Astrocyte (in vitro differentiated cells and primary cell): Measurements from ENCODE around the gene MRNIP. TPM values are rescaled to one million over a fixed set of nuclear protein-coding genes. Genes with fewer than 3 reads are reported as not detected.

Experiments used
- DNase-seq: peaks from one replicate; pipeline ENCODE4 v3.0.0-alpha.2; 2010; ENCODE audit warnings: low read depth
- FAIRE-seq: peaks from 2 replicates; lab custom pipeline; 2011; peaks lifted over from hg19 to GRCh38; lab: Jason Lieb, UNC
- H2AFZ ChIP-seq: 2 replicates; pipeline ENCODE4 v1.6.0; 2012; ENCODE audit warnings: low read depth, low read length, inconsistent platforms
- H3K27ac ChIP-seq: 2 replicates; pipeline ENCODE4 v1.5.1; 2011; ENCODE audit warnings: low read depth, low read length, inconsistent platforms
- H3K27me3 ChIP-seq: 2 replicates; pipeline ENCODE4 v1.6.0; 2011; ENCODE audit warnings: low read length, inconsistent platforms; ENCODE audit not compliant: insufficient read depth
- H3K36me3 ChIP-seq: 2 replicates; pipeline ENCODE4 v1.5.1; 2011; ENCODE audit warnings: low read length, inconsistent platforms; ENCODE audit not compliant: insufficient read depth
- H3K4me1 ChIP-seq: 2 replicates; pipeline ENCODE4 v1.5.1; 2011; ENCODE audit warnings: low read length, inconsistent platforms; ENCODE audit not compliant: insufficient read depth
- H3K4me2 ChIP-seq: 2 replicates; pipeline ENCODE4 v1.6.0; 2012; ENCODE audit warnings: low read length, inconsistent platforms
- H3K4me3 ChIP-seq: 2 replicates; pipeline ENCODE4 v1.5.1; 2011; ENCODE audit warnings: low read depth, mild to moderate bottlenecking, low read length, inconsistent platforms; ENCODE audit not compliant: insufficient read depth
- H3K79me2 ChIP-seq: 2 replicates; pipeline ENCODE4 v1.6.0; 2012; ENCODE audit warnings: mild to moderate bottlenecking, low read length, inconsistent platforms; ENCODE audit not compliant: insufficient read depth
- H3K9ac ChIP-seq: 2 replicates; pipeline ENCODE4 v1.6.0; 2012; ENCODE audit warnings: mild to moderate bottlenecking, low read length, inconsistent platforms
- H3K9me3 ChIP-seq: 2 replicates; pipeline ENCODE4 v1.5.1; 2012; ENCODE audit warnings: low read depth, mild to moderate bottlenecking, low read length, inconsistent platforms; ENCODE audit not compliant: insufficient read depth
- H4K20me1 ChIP-seq: 2 replicates; pipeline ENCODE4 v1.6.0; 2012; ENCODE audit warnings: low read length, inconsistent platforms; ENCODE audit not compliant: insufficient read depth
- H3K27ac Mint-ChIP-seq: one replicate; pipeline ENCODE4 v1.8.0; 2021; ENCODE audit warnings: mild to moderate bottlenecking, mixed read lengths; ENCODE audit not compliant: unreplicated experiment
- H3K27me3 Mint-ChIP-seq: one replicate; pipeline ENCODE4 v1.8.0; 2021; ENCODE audit warnings: low read depth, mixed read lengths; ENCODE audit not compliant: unreplicated experiment
- H3K36me3 Mint-ChIP-seq: one replicate; pipeline ENCODE4 v1.8.0; 2021; ENCODE audit warnings: low read depth, mixed read lengths; ENCODE audit not compliant: unreplicated experiment
- H3K4me1 Mint-ChIP-seq: one replicate; pipeline ENCODE4 v1.8.0; 2021; ENCODE audit warnings: low read depth, mixed read lengths; ENCODE audit not compliant: unreplicated experiment
- H3K4me3 Mint-ChIP-seq: one replicate; pipeline ENCODE4 v1.8.0; 2021; ENCODE audit warnings: mild to moderate bottlenecking, moderate library complexity, mixed read lengths; ENCODE audit not compliant: unreplicated experiment
- H3K9me3 Mint-ChIP-seq: one replicate; pipeline ENCODE4 v1.8.0; 2021; ENCODE audit warnings: mild to moderate bottlenecking, mixed read lengths; ENCODE audit not compliant: unreplicated experiment
- EZH2 ChIP-seq: IDR thresholded peaks from 2 replicates; pipeline ENCODE4 v1.6.1; 2012; ENCODE audit warnings: mild to moderate bottlenecking, low read length, inconsistent platforms; ENCODE audit not compliant: insufficient read depth
- total RNA-seq: library from RNA; stranded (reverse); gene quantifications from 2 replicates; pipeline ENCODE4 v1.2.1, GENCODE V29; 2021
- TF ChIP-seq, protein P1 (sequence below): IDR thresholded peaks from 2 replicates; pipeline ENCODE4 v1.5.1; 2011; ENCODE audit warnings: low read depth, mild to moderate bottlenecking, inconsistent platforms, low read length, moderate library complexity; ENCODE audit not compliant: insufficient read depth

The MRNIP gene
- total RNA-seq, 1 donor from 2014 or later = 20.7 TPM

GRCh38 chr5:179817890-179818745, 40.5 kb downstream of the MRNIP start:
- peak overlapping the region; percentile 96 for H3K27ac Mint-ChIP-seq
- H3K27me3 Mint-ChIP-seq = no peaks in the 10 kb centered on the region
- peaks cover 33% of the 10 kb centered on the region for H3K79me2 ChIP-seq
- H3K27ac ChIP-seq = peak overlapping the region; percentile 96
- TF ChIP-seq, protein P1, sequence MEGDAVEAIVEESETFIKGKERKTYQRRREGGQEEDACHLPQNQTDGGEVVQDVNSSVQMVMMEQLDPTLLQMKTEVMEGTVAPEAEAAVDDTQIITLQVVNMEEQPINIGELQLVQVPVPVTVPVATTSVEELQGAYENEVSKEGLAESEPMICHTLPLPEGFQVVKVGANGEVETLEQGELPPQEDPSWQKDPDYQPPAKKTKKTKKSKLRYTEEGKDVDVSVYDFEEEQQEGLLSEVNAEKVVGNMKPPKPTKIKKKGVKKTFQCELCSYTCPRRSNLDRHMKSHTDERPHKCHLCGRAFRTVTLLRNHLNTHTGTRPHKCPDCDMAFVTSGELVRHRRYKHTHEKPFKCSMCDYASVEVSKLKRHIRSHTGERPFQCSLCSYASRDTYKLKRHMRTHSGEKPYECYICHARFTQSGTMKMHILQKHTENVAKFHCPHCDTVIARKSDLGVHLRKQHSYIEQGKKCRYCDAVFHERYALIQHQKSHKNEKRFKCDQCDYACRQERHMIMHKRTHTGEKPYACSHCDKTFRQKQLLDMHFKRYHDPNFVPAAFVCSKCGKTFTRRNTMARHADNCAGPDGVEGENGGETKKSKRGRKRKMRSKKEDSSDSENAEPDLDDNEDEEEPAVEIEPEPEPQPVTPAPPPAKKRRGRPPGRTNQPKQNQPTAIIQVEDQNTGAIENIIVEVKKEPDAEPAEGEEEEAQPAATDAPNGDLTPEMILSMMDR = no peak
- no peak for TF ChIP-seq EZH2
- no peaks in the 10 kb centered on the region for H3K9me3 Mint-ChIP-seq
- no peak overlapping the region for H3K4me3 ChIP-seq
- peaks cover 16% of the 10 kb centered on the region for H3K4me1 Mint-ChIP-seq
- peaks cover 3% of the 10 kb centered on the region for H3K36me3 ChIP-seq
- peak overlapping the region; percentile 33 for H2AFZ ChIP-seq
- H3K27me3 ChIP-seq = no peaks in the 10 kb centered on the region
- FAIRE-seq = no peak
- H3K4me2 ChIP-seq = peak overlapping the region; percentile 84
- DNase-seq = no peak
- H3K4me1 ChIP-seq = peaks cover 43% of the 10 kb centered on the region
- H4K20me1 ChIP-seq = peaks cover 24% of the 10 kb centered on the region
- peak overlapping the region; percentile 97 for H3K9ac ChIP-seq
- H3K36me3 Mint-ChIP-seq = peaks cover 18% of the 10 kb centered on the region
- H3K9me3 ChIP-seq = no peaks in the 10 kb centered on the region
- H3K4me3 Mint-ChIP-seq = peak overlapping the region; percentile 54

GRCh38 chr5:179817470-179817840, 41.2 kb downstream of the MRNIP start:
- Histone ChIP-seq H2AFZ (peak overlapping the region; percentile 40), H3K79me2 (peaks cover 26% of the 10 kb centered on the region), H3K9me3 (no peaks in the 10 kb centered on the region), H3K36me3 (no peaks in the 10 kb centered on the region), H3K27ac (no peak overlapping the region), H3K4me3 (peak overlapping the region; percentile 17), H3K9ac (peak overlapping the region; percentile 62), H3K4me2 (peak overlapping the region; percentile 80), H3K27me3 (no peaks in the 10 kb centered on the region), H3K4me1 (peaks cover 38% of the 10 kb centered on the region), H4K20me1 (peaks cover 17% of the 10 kb centered on the region)
- Mint-ChIP-seq H3K27ac (no peak overlapping the region), H3K36me3 (peaks cover 14% of the 10 kb centered on the region), H3K4me1 (peaks cover 10% of the 10 kb centered on the region), H3K9me3 (no peaks in the 10 kb centered on the region), H3K27me3 (no peaks in the 10 kb centered on the region), H3K4me3 (no peak overlapping the region)
- FAIRE-seq (no peak), DNase-seq (no peak)
- TF ChIP-seq, protein P1 = no peak
- TF ChIP-seq EZH2 = no peak
